ENCODE measurements around the gene C4BPB. TPM values are rescaled to one million over a fixed set of nuclear protein-coding genes. Genes with fewer than 3 reads are reported as not detected.

The C4BPB gene
- total RNA-seq, 4 donors from 2014 or later = 5.3 to 18.1 (median 8.6) TPM; not detected in 1

GRCh38 chr1:207129053-207129452, 40.4 kb downstream of the C4BPB start:
- no peak overlapping the region for H3K27ac ChIP-seq
- TF ChIP-seq, protein P1, sequence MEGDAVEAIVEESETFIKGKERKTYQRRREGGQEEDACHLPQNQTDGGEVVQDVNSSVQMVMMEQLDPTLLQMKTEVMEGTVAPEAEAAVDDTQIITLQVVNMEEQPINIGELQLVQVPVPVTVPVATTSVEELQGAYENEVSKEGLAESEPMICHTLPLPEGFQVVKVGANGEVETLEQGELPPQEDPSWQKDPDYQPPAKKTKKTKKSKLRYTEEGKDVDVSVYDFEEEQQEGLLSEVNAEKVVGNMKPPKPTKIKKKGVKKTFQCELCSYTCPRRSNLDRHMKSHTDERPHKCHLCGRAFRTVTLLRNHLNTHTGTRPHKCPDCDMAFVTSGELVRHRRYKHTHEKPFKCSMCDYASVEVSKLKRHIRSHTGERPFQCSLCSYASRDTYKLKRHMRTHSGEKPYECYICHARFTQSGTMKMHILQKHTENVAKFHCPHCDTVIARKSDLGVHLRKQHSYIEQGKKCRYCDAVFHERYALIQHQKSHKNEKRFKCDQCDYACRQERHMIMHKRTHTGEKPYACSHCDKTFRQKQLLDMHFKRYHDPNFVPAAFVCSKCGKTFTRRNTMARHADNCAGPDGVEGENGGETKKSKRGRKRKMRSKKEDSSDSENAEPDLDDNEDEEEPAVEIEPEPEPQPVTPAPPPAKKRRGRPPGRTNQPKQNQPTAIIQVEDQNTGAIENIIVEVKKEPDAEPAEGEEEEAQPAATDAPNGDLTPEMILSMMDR (IDR thresholded peaks at IDR 0.05) = no peak
- TF ChIP-seq POLR2A (IDR thresholded peaks at IDR 0.05) = no peak
- no peaks in the 10 kb centered on the region for H3K36me3 ChIP-seq

DNA sequence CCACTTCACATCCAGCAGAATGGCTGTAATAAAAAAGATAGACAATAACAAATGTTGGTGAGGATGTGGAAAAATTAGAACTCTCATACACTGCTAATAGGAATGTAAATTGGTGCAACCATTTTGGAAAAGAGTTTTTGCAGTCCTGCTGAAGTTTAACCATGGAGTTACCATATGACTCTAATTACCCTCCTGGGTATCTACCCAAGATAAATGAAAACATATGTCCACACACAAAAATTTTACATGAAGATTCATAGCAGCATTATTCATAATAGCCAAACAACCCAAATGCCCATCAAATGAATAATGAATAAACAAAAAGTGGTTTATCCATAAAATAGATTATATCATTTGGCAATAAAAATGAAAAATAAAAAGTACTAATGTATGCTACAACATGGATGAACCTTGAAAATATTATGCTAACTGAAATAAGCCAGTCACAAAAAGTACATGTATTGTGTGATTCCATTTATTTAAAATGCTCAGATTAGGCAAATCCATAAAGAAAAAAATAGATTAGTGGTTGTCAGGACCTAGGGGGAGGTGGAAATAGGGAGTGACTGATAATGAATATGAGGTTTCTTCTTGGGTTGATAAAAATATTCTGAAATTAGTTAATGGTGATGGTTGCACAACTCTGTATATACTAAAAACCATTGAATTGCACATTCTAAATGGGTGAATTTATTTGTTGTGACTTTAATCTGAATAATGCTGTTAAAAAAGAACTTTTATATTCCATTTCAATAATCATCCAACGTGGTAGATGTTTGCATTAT, 41.8 kb downstream of the C4BPB start:
- H3K27me3 ChIP-seq = no peaks in the 10 kb centered on the region
- TF ChIP-seq, protein P1 (IDR thresholded peaks at IDR 0.05) = no peak
- TF ChIP-seq POLR2A (IDR thresholded peaks at IDR 0.05) = no peak
- DNase-seq = no peak

More at GRCh38 chr1:207129053-207129452, 40.4 kb downstream of the C4BPB start:
- H3K4me1 ChIP-seq = no peaks in the 10 kb centered on the region
- H3K9me3 ChIP-seq = peaks cover 0 to 25% (median 4%) of the 10 kb centered on the region in 4 donors
- DNase-seq = no peak
- H3K27me3 ChIP-seq = no peaks in the 10 kb centered on the region
- no peak overlapping the region for H3K4me3 ChIP-seq

GRCh38 chr1:207131163-207131562, 42.5 kb downstream of the C4BPB start:
- no peak overlapping the region for H3K4me3 ChIP-seq
- H3K27me3 ChIP-seq = no peaks in the 10 kb centered on the region
- no peak for DNase-seq

More for the DNA sequence above, 41.8 kb downstream of the C4BPB start:
- Histone ChIP-seq H3K9me3 (peaks cover 0 to 23% (median 4%) of the 10 kb centered on the region in 4 donors), H3K36me3 (no peaks in the 10 kb centered on the region), H3K4me3 (no peak overlapping the region), H3K4me1 (no peaks in the 10 kb centered on the region), H3K27ac (no peak overlapping the region)

GRCh38 chr1:207134581-207134980, 45.9 kb downstream of the C4BPB start:
- no peak overlapping the region for H3K4me3 ChIP-seq
- H3K27me3 ChIP-seq = no peaks in the 10 kb centered on the region
- TF ChIP-seq, protein P1 (IDR thresholded peaks at IDR 0.05) = no peak
- no peak for TF ChIP-seq POLR2A (IDR thresholded peaks at IDR 0.05)
- H3K4me1 ChIP-seq = no peaks in the 10 kb centered on the region
- no peak for DNase-seq
- no peaks in the 10 kb centered on the region for H3K36me3 ChIP-seq
- no peak overlapping the region for H3K27ac ChIP-seq
- H3K9me3 ChIP-seq = peaks cover 0 to under 1% (median 0%) of the 10 kb centered on the region in 4 donors

More at GRCh38 chr1:207131163-207131562, 42.5 kb downstream of the C4BPB start:
- Histone ChIP-seq H3K27ac (no peak overlapping the region), H3K9me3 (peaks cover 0 to 20% (median 4%) of the 10 kb centered on the region in 4 donors), H3K4me1 (no peaks in the 10 kb centered on the region), H3K36me3 (no peaks in the 10 kb centered on the region)
- TF ChIP-seq POLR2A (IDR thresholded peaks at IDR 0.05) = no peak
- TF ChIP-seq, protein P1 (IDR thresholded peaks at IDR 0.05) = no peak

- H3K27ac ChIP-seq = no peak overlapping the region
- H3K9me3 ChIP-seq = no peaks in the 10 kb centered on the region
- no peaks in the 10 kb centered on the region for H3K27me3 ChIP-seq
- DNase-seq = no peak
- no peak overlapping the region for H3K4me3 ChIP-seq
- no peaks in the 10 kb centered on the region for H3K36me3 ChIP-seq
- TF ChIP-seq, protein P1 (IDR thresholded peaks at IDR 0.05) = no peak
- TF ChIP-seq POLR2A (IDR thresholded peaks at IDR 0.05) = no peak
- H3K4me1 ChIP-seq = no peaks in the 10 kb centered on the region
Observed at GRCh38 chr1:207139616-207140015, 51.0 kb downstream of the C4BPB start.

All from Peyer's patch (tissue), 4 donors.